Peyer's patch (tissue), 4 donors: ENCODE results near the gene CDH26. TPM values are rescaled to one million over a fixed set of nuclear protein-coding genes. Genes with fewer than 3 reads are reported as not detected.

Experiments
- DNase-seq, 3 donors: peaks; one replicate each; pipeline ENCODE4 v3.0.0-alpha.2; 2017 to 2019
- H3K27ac ChIP-seq, 4 donors: fragments of 200-600 bp; sonication (generic); one replicate each; pipeline ENCODE4 v1.5.1; 2016 to 2019
- H3K27me3 ChIP-seq, 2 donors: fragments of 200-600 bp; sonication (generic); one replicate each; pipeline ENCODE4 v1.5.1; 2019
- H3K36me3 ChIP-seq, 3 donors: fragments of 200-600 bp; sonication (generic); one replicate each; pipeline ENCODE4 v1.5.1; 2016 to 2019
- H3K4me1 ChIP-seq, 4 donors: fragments of 200-600 bp; sonication (generic); one replicate each; pipeline ENCODE4 v1.5.1; 2016 to 2019
- H3K4me3 ChIP-seq, 4 donors: fragments of 200-600 bp; sonication (generic); 1 replicate in 3 of 4; 2 replicates in 1 of 4; pipeline ENCODE4 v1.5.1; 2016 to 2019; ENCODE audit warnings: mild to moderate bottlenecking in 1 of 4
- H3K9me3 ChIP-seq, 4 donors: fragments of 200-600 bp; sonication (generic); one replicate each; pipeline ENCODE4 v1.5.1; 2016 to 2019; ENCODE audit warnings: mild to moderate bottlenecking in 1 of 4
- CTCF ChIP-seq, 6 experiments: fragments of 450-650 bp in 4 of 6; fragments of 200-600 bp in 2 of 6; sonication (generic) in 1 of 6; IDR thresholded peaks; one replicate each; pipeline ENCODE4 v1.5.1; 2017 to 2019; ENCODE audit warnings: antibody characterized with exemption in 6 of 6, mild to moderate bottlenecking in 3 of 6, moderate library complexity in 1 of 6
- POLR2A ChIP-seq, 2 donors: fragments of 450-650 bp; IDR thresholded peaks; one replicate each; pipeline ENCODE4 v1.5.1; 2017; ENCODE audit warnings: antibody characterized with exemption in 2 of 2, mild to moderate bottlenecking in 2 of 2, moderate library complexity in 2 of 2
- total RNA-seq, 4 donors: library from RNA; depleted of rRNA; stranded (reverse); fragments of >200 nt; gene quantifications; one replicate each; pipeline ENCODE4 v1.1.0, GENCODE V29; 2016

Gene CDH26
- total RNA-seq, 4 donors from 2014 or later = 0.88 to 9.8 (median 2.1) TPM

GRCh38 chr20:60003776-60004175 lies 45.6 kb downstream of the CDH26 start:
- Histone ChIP-seq H3K4me1 (no peaks in the 10 kb centered on the region), H3K27me3 (no peaks in the 10 kb centered on the region), H3K9me3 (no peaks in the 10 kb centered on the region), H3K36me3 (no peaks in the 10 kb centered on the region), H3K4me3 (no peak overlapping the region), H3K27ac (no peak overlapping the region)
- TF ChIP-seq CTCF (IDR thresholded peaks at IDR 0.05) (no peak), POLR2A (IDR thresholded peaks at IDR 0.05) (no peak)
- DNase-seq = no peak

DNA sequence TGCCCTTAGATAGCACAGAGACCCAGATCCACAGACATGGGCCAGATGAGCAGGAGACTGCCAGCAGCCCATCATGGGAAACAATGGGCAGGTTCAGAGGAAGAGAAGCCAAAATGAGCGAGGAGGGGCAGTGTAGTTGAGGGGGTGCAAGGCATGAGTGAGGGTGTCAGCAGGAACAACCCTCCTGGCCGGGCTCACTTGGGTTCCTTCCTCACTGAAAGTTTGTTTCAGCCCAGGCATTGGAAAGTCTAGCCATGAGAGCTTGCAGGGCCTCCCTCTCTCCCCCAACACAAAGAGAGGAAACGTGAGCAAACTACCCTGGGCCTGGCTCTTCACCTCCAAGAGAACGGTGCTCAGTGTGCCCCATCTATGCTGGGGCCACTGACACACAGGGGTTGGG lies 48.0 kb downstream of the CDH26 start:
- no peaks in the 10 kb centered on the region for H3K27me3 ChIP-seq
- no peak overlapping the region for H3K27ac ChIP-seq
- no peaks in the 10 kb centered on the region for H3K4me1 ChIP-seq
- no peak for DNase-seq
- no peak overlapping the region for H3K4me3 ChIP-seq
- H3K36me3 ChIP-seq = no peaks in the 10 kb centered on the region
- no peaks in the 10 kb centered on the region for H3K9me3 ChIP-seq
- TF ChIP-seq POLR2A (IDR thresholded peaks at IDR 0.05) (no peak), CTCF (IDR thresholded peaks at IDR 0.05) (no peak)

DNA sequence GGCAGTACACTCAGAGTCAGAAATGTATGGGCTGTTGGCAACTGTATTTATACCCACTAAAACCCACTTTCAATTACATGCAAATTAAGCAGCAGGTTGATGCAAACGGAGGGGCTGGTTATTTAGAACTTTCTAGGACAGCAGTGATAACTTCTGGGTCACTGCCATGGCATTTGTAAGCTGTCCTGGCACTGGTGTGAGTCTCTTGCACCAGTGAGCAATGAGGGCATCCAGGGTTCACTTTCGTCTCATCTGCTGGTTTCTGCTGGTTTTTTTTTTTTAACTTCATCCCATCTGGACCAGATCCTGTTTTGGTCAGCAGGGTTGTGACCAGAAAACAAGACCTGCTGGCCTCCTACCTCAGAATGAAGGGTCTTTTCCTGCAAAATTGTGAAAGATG lies 49.2 kb downstream of the CDH26 start:
- Histone ChIP-seq H3K27me3 (no peaks in the 10 kb centered on the region), H3K27ac (no peak overlapping the region), H3K9me3 (no peaks in the 10 kb centered on the region), H3K36me3 (no peaks in the 10 kb centered on the region), H3K4me1 (no peaks in the 10 kb centered on the region), H3K4me3 (no peak overlapping the region)
- no peak for DNase-seq
- TF ChIP-seq POLR2A (IDR thresholded peaks at IDR 0.05) = no peak
- TF ChIP-seq CTCF (IDR thresholded peaks at IDR 0.05) = no peak

GRCh38 chr20:60008130-60008808 lies 50.0 kb downstream of the CDH26 start:
- Histone ChIP-seq H3K27me3 (no peaks in the 10 kb centered on the region), H3K9me3 (no peaks in the 10 kb centered on the region), H3K36me3 (no peaks in the 10 kb centered on the region), H3K27ac (no peak overlapping the region), H3K4me1 (no peaks in the 10 kb centered on the region), H3K4me3 (no peak overlapping the region)
- TF ChIP-seq POLR2A (IDR thresholded peaks at IDR 0.05) (no peak), CTCF (IDR thresholded peaks at IDR 0.05) (no peak)
- no peak for DNase-seq

DNA sequence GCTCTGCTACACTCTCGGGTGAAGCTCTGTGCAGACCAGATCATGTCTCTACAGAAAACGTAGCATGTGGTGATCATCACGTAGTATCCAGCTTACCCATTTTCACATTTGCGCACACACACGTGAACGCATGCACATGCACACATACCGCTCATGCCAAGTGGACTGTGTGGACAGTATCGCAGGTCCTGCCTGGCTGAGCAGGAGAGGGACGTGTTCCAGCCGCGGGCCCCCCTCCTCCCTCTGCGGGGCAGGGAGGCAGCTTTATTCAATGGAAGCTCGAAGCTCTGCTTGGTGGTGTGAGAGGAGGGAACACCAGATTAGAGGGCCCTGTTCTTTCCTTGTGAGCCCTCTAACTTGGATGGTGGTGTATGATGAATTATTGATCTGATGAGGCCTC lies 51.1 kb downstream of the CDH26 start:
- no peak for DNase-seq
- Histone ChIP-seq H3K27ac (no peak overlapping the region), H3K27me3 (no peaks in the 10 kb centered on the region), H3K4me1 (no peaks in the 10 kb centered on the region), H3K36me3 (no peaks in the 10 kb centered on the region), H3K9me3 (no peaks in the 10 kb centered on the region), H3K4me3 (no peak overlapping the region)
- TF ChIP-seq POLR2A (IDR thresholded peaks at IDR 0.05) (no peak), CTCF (IDR thresholded peaks at IDR 0.05) (no peak)
